HEK293 (cell line): ENCODE measurements around the gene ZNF687.
A peak's percentile ranks its signal among the peaks of the same experiment; 100 is the strongest.

Experiments used
- BCL11B ChIP-seq: fragments of 450-650 bp; formaldehyde crosslinking; IDR thresholded peaks from 2 replicates; pipeline ENCODE4 v1.5.1; 2016; ENCODE audit warnings: low read depth, missing biosample characterization, missing genetic modification characterization
- MYNN ChIP-seq: fragments of 450-650 bp; formaldehyde crosslinking; IDR thresholded peaks from 2 replicates; pipeline ENCODE4 v1.5.1; 2016; ENCODE audit warnings: missing biosample characterization, missing genetic modification characterization, borderline replicate concordance
- PRDM1 ChIP-seq: fragments of 450-650 bp; formaldehyde crosslinking; IDR thresholded peaks from 2 replicates; pipeline ENCODE4; 2016; ENCODE audit warnings: missing biosample characterization, missing genetic modification characterization
- REPIN1 ChIP-seq: fragments of 450-650 bp; formaldehyde crosslinking; IDR thresholded peaks from 2 replicates; pipeline ENCODE4 v1.5.1; 2017; ENCODE audit warnings: missing biosample characterization, missing genetic modification characterization, low read depth
- SCRT2 ChIP-seq: fragments of 450-650 bp; formaldehyde crosslinking; IDR thresholded peaks from 2 replicates; pipeline ENCODE4 v1.5.1; 2016; ENCODE audit warnings: missing biosample characterization, missing genetic modification characterization
- SP3 ChIP-seq: fragments of 450-650 bp; formaldehyde crosslinking; IDR thresholded peaks from 2 replicates; pipeline ENCODE4 v1.5.1; 2016; ENCODE audit warnings: missing biosample characterization, missing genetic modification characterization
- TCF7L2 ChIP-seq: IDR thresholded peaks from 2 replicates; pipeline ENCODE4 v1.6.1; 2011; ENCODE audit warnings: low read depth, mild to moderate bottlenecking, inconsistent platforms, low read length, moderate library complexity, borderline replicate concordance
- YY1 ChIP-seq: fragments of 450-650 bp; formaldehyde crosslinking; IDR thresholded peaks from 2 replicates; pipeline ENCODE4 v1.5.1; 2018; ENCODE audit warnings: missing biosample characterization, missing genetic modification characterization
- ZBTB20 ChIP-seq: fragments of 450-650 bp; formaldehyde crosslinking; IDR thresholded peaks from 2 replicates; pipeline ENCODE4 v1.5.1; 2016; ENCODE audit warnings: missing biosample characterization, missing genetic modification characterization
- ZFP69B ChIP-seq: fragments of 450-650 bp; formaldehyde crosslinking; IDR thresholded peaks from 2 replicates; pipeline ENCODE4 v1.5.1; 2016; ENCODE audit warnings: missing biosample characterization, missing genetic modification characterization
- ZNF114 ChIP-seq: fragments of 450-650 bp; formaldehyde crosslinking; IDR thresholded peaks from 2 replicates; pipeline ENCODE4 v1.5.0; 2017; ENCODE audit warnings: missing biosample characterization, missing genetic modification characterization
- ZNF138 ChIP-seq: fragments of 450-650 bp; formaldehyde crosslinking; IDR thresholded peaks from 2 replicates; pipeline ENCODE4 v1.5.1; 2016; ENCODE audit warnings: missing biosample characterization, missing genetic modification characterization, borderline replicate concordance
- ZNF214 ChIP-seq: fragments of 450-650 bp; formaldehyde crosslinking; IDR thresholded peaks from 2 replicates; pipeline ENCODE4 v1.5.1; 2017; ENCODE audit warnings: missing biosample characterization, mild to moderate bottlenecking, missing genetic modification characterization, borderline replicate concordance
- ZNF274 ChIP-seq, 2 experiments: fragments of 200-500 bp in 1 of 2; fragments of 450-650 bp in 1 of 2; sonication (Bioruptor generic) in 1 of 2; formaldehyde crosslinking in 1 of 2; IDR thresholded peaks; 2 replicates each; pipeline versions ENCODE4 v1.5.1 to v1.6.1; 2014 to 2016; ENCODE audit warnings: borderline replicate concordance in 1 of 2, inconsistent platforms in 1 of 2, low read length in 1 of 2, missing biosample characterization in 1 of 2, missing genetic modification characterization in 1 of 2
- ZNF292 ChIP-seq: fragments of 450-650 bp; formaldehyde crosslinking; IDR thresholded peaks from 2 replicates; pipeline ENCODE4 v1.5.1; 2016; ENCODE audit warnings: low read depth, missing biosample characterization, missing genetic modification characterization, borderline replicate concordance
- ZNF335 ChIP-seq: fragments of 450-650 bp; formaldehyde crosslinking; conservative IDR thresholded peaks from 2 replicates; pipeline ENCODE4 v1.5.1; 2016; ENCODE audit warnings: missing biosample characterization, missing genetic modification characterization
- ZNF423 ChIP-seq: fragments of 450-650 bp; formaldehyde crosslinking; IDR thresholded peaks from 2 replicates; pipeline ENCODE4 v1.5.1; 2016; ENCODE audit warnings: missing biosample characterization, missing genetic modification characterization
- ZNF433 ChIP-seq: fragments of 450-650 bp; formaldehyde crosslinking; IDR thresholded peaks from 2 replicates; pipeline ENCODE4 v1.5.1; 2016; ENCODE audit warnings: missing biosample characterization, missing genetic modification characterization, low read depth
- ZNF560 ChIP-seq: fragments of 450-650 bp; formaldehyde crosslinking; IDR thresholded peaks from 2 replicates; pipeline ENCODE4 v1.5.1; 2017; ENCODE audit warnings: missing biosample characterization, missing genetic modification characterization, borderline replicate concordance
- ZNF571 ChIP-seq: fragments of 450-650 bp; formaldehyde crosslinking; IDR thresholded peaks from 2 replicates; pipeline ENCODE4 v1.5.0; 2017; ENCODE audit warnings: missing biosample characterization, missing genetic modification characterization
- ZNF626 ChIP-seq: fragments of 450-650 bp; sonication (Bioruptor Pico); formaldehyde crosslinking; IDR thresholded peaks from 2 replicates; pipeline ENCODE4 v1.5.1; 2018; ENCODE audit warnings: missing biosample characterization, missing genetic modification characterization, inconsistent platforms
- ZNF843 ChIP-seq: fragments of 450-650 bp; formaldehyde crosslinking; IDR thresholded peaks from 2 replicates; pipeline ENCODE4 v1.5.1; 2016; ENCODE audit warnings: missing biosample characterization, missing genetic modification characterization
- TF ChIP-seq, protein P1 (sequence below): fragments of 450-650 bp; formaldehyde crosslinking; IDR thresholded peaks from 2 replicates; pipeline ENCODE4 v1.5.1; 2016; ENCODE audit warnings: missing biosample characterization, missing genetic modification characterization
- TF ChIP-seq, protein P2 (sequence below): fragments of 450-650 bp; formaldehyde crosslinking; IDR thresholded peaks from 2 replicates; pipeline ENCODE4 v1.5.1; 2016; ENCODE audit warnings: missing biosample characterization, missing genetic modification characterization
- TF ChIP-seq, protein P3 (sequence below): fragments of 450-650 bp; formaldehyde crosslinking; IDR thresholded peaks from 2 replicates; pipeline ENCODE4 v1.5.1; 2016; ENCODE audit warnings: missing biosample characterization, missing genetic modification characterization
- TF ChIP-seq, protein P4 (sequence below): fragments of 450-650 bp; formaldehyde crosslinking; IDR thresholded peaks from 2 replicates; pipeline ENCODE4 v1.5.1; 2016; ENCODE audit warnings: missing biosample characterization, missing genetic modification characterization, borderline replicate concordance
- TF ChIP-seq, protein P5 (sequence below): fragments of 450-650 bp; formaldehyde crosslinking; IDR thresholded peaks from 2 replicates; pipeline ENCODE4 v1.5.1; 2016; ENCODE audit warnings: missing biosample characterization, missing genetic modification characterization
- TF ChIP-seq, protein P6 (sequence below): fragments of 450-650 bp; formaldehyde crosslinking; IDR thresholded peaks from 2 replicates; pipeline ENCODE4 v1.5.1; 2016; ENCODE audit warnings: missing biosample characterization, missing genetic modification characterization, borderline replicate concordance

The ZNF687 gene

DNA sequence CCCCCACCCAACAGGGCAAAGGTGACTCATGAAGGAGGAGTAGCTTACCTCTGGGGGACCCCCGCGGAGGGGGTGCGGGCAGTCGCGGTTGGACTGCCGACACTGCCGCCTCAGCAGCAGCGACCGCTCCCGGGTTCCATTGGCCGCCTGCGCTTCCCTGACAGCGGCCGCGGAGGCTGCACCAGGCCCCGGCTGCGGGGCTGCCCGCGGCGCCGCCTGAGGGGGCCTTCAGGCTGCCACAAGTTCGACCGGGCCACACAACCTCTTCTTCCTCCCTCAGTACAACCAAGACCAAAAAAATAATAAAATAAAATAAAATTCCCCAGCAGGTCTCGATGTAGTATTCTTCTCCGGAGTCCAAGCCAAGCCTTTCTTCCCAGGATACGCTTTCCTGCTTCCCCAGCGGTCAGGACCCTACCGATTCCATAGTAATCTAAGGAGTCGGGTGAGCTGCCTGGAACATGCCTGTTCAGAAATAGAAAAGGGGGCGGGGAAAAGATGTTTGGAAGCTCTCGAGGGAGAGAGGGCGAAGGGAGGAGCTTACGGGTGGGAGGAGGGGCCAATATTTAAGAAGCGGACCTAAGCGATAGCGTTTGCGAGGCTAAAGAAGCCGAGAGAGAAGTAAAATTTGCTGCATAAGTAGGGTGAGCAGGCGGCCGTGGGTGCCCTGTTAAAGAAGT, 45.3 kb downstream of the ZNF687 start, which contains the start of gene PI4KB (continued):
- TF ChIP-seq, protein P1, sequence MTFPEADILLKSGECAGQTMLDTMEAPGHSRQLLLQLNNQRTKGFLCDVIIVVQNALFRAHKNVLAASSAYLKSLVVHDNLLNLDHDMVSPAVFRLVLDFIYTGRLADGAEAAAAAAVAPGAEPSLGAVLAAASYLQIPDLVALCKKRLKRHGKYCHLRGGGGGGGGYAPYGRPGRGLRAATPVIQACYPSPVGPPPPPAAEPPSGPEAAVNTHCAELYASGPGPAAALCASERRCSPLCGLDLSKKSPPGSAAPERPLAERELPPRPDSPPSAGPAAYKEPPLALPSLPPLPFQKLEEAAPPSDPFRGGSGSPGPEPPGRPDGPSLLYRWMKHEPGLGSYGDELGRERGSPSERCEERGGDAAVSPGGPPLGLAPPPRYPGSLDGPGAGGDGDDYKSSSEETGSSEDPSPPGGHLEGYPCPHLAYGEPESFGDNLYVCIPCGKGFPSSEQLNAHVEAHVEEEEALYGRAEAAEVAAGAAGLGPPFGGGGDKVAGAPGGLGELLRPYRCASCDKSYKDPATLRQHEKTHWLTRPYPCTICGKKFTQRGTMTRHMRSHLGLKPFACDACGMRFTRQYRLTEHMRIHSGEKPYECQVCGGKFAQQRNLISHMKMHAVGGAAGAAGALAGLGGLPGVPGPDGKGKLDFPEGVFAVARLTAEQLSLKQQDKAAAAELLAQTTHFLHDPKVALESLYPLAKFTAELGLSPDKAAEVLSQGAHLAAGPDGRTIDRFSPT: no peak
- no peak for TF ChIP-seq MYNN (tag by site-specific recombination)
- TF ChIP-seq TCF7L2: no peak
- TF ChIP-seq, protein P2, sequence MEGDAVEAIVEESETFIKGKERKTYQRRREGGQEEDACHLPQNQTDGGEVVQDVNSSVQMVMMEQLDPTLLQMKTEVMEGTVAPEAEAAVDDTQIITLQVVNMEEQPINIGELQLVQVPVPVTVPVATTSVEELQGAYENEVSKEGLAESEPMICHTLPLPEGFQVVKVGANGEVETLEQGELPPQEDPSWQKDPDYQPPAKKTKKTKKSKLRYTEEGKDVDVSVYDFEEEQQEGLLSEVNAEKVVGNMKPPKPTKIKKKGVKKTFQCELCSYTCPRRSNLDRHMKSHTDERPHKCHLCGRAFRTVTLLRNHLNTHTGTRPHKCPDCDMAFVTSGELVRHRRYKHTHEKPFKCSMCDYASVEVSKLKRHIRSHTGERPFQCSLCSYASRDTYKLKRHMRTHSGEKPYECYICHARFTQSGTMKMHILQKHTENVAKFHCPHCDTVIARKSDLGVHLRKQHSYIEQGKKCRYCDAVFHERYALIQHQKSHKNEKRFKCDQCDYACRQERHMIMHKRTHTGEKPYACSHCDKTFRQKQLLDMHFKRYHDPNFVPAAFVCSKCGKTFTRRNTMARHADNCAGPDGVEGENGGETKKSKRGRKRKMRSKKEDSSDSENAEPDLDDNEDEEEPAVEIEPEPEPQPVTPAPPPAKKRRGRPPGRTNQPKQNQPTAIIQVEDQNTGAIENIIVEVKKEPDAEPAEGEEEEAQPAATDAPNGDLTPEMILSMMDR (tag by site-specific recombination): no peak
- TF ChIP-seq ZNF114 (tag by site-specific recombination): no peak
- TF ChIP-seq PRDM1: no peak
- TF ChIP-seq BCL11B (tag by site-specific recombination): no peak
- TF ChIP-seq, protein P3, sequence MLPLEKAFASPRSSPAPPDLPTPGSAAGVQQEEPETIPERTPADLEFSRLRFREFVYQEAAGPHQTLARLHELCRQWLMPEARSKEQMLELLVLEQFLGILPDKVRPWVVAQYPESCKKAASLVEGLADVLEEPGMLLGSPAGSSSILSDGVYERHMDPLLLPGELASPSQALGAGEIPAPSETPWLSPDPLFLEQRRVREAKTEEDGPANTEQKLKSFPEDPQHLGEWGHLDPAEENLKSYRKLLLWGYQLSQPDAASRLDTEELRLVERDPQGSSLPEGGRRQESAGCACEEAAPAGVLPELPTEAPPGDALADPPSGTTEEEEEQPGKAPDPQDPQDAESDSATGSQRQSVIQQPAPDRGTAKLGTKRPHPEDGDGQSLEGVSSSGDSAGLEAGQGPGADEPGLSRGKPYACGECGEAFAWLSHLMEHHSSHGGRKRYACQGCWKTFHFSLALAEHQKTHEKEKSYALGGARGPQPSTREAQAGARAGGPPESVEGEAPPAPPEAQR (tag by site-specific recombination): no peak
- TF ChIP-seq, protein P4, sequence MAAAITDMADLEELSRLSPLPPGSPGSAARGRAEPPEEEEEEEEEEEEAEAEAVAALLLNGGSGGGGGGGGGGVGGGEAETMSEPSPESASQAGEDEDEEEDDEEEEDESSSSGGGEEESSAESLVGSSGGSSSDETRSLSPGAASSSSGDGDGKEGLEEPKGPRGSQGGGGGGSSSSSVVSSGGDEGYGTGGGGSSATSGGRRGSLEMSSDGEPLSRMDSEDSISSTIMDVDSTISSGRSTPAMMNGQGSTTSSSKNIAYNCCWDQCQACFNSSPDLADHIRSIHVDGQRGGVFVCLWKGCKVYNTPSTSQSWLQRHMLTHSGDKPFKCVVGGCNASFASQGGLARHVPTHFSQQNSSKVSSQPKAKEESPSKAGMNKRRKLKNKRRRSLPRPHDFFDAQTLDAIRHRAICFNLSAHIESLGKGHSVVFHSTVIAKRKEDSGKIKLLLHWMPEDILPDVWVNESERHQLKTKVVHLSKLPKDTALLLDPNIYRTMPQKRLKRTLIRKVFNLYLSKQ: no peak
- TF ChIP-seq ZNF571: no peak
- TF ChIP-seq ZNF843 (tag by site-specific recombination): no peak; the same call in 1 of the 2 replicates
- TF ChIP-seq ZNF335 (tag by site-specific recombination): peak; percentile 100
- TF ChIP-seq, protein P5, sequence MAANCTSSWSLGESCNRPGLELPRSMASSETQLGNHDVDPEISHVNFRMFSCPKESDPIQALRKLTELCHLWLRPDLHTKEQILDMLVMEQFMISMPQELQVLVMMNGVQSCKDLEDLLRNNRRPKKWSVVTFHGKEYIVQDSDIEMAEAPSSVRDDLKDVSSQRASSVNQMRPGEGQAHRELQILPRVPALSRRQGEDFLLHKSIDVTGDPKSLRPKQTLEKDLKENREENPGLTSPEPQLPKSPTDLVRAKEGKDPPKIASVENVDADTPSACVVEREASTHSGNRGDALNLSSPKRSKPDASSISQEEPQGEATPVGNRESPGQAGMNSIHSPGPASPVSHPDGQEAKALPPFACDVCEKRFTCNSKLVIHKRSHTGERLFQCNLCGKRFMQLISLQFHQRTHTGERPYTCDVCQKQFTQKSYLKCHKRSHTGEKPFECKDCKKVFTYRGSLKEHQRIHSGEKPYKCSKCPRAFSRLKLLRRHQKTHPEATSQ (tag by site-specific recombination): no peak
- no peak for TF ChIP-seq SCRT2
- peak; percentile 90; the same call in 1 of the 2 replicates for TF ChIP-seq ZBTB20 (tag by site-specific recombination)
- TF ChIP-seq SP3 (tag by site-specific recombination): peak; percentile 84
- TF ChIP-seq ZNF423 (tag by site-specific recombination): no peak
- TF ChIP-seq ZNF214 (tag by site-specific recombination): no peak
- TF ChIP-seq ZNF560 (tag by site-specific recombination): no peak
- TF ChIP-seq ZNF274 (IDR thresholded peaks at IDR 0.05; ENCODE audit: low read length): no peak
- no peak for TF ChIP-seq ZNF274 (tag by site-specific recombination; IDR thresholded peaks at IDR 0.05; ENCODE audit: borderline replicate concordance)
- TF ChIP-seq, protein P6, sequence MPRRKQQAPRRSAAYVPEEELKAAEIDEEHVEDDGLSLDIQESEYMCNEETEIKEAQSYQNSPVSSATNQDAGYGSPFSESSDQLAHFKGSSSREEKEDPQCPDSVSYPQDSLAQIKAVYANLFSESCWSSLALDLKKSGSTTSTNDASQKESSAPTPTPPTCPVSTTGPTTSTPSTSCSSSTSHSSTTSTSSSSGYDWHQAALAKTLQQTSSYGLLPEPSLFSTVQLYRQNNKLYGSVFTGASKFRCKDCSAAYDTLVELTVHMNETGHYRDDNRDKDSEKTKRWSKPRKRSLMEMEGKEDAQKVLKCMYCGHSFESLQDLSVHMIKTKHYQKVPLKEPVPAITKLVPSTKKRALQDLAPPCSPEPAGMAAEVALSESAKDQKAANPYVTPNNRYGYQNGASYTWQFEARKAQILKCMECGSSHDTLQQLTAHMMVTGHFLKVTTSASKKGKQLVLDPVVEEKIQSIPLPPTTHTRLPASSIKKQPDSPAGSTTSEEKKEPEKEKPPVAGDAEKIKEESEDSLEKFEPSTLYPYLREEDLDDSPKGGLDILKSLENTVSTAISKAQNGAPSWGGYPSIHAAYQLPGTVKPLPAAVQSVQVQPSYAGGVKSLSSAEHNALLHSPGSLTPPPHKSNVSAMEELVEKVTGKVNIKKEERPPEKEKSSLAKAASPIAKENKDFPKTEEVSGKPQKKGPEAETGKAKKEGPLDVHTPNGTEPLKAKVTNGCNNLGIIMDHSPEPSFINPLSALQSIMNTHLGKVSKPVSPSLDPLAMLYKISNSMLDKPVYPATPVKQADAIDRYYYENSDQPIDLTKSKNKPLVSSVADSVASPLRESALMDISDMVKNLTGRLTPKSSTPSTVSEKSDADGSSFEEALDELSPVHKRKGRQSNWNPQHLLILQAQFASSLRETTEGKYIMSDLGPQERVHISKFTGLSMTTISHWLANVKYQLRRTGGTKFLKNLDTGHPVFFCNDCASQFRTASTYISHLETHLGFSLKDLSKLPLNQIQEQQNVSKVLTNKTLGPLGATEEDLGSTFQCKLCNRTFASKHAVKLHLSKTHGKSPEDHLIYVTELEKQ (tag by site-specific recombination): no peak
- TF ChIP-seq ZFP69B: no peak; the same call in 1 of the 2 replicates
- TF ChIP-seq YY1: peak; percentile 65
- no peak for TF ChIP-seq ZNF626 (tag by site-specific recombination)
- no peak for TF ChIP-seq REPIN1 (tag by site-specific recombination)
- no peak for TF ChIP-seq ZNF433
- no peak for TF ChIP-seq ZNF138 (tag by site-specific recombination)
- no peak for TF ChIP-seq ZNF292
